ENCODE measurements around the gene ANKRD61. TPM values are rescaled to one million over a fixed set of nuclear protein-coding genes. Genes with fewer than 3 reads are reported as not detected.
"Not testable (repeated sequence)": the region's sequence is repeated elsewhere in the genome, so short reads cannot be mapped to it uniquely, and the experiment has no call there.

Gene ANKRD61
- total RNA-seq, 1 donor from 2014 or later = not detected

- no peak for TF ChIP-seq CTCF (IDR thresholded peaks at IDR 0.05)
- no peaks in the 10 kb centered on the region for H3K9me3 ChIP-seq
- intact Hi-C loops (cut with DNase I) = no loop called here
- no peak overlapping the region for H3K4me3 ChIP-seq
- no peaks in the 10 kb centered on the region for H3K27me3 ChIP-seq
- no peaks in the 10 kb centered on the region for H3K36me3 ChIP-seq
- H3K27ac ChIP-seq = no peak overlapping the region
- DNase-seq = peak; percentile 68
- H3K4me1 ChIP-seq = no peaks in the 10 kb centered on the region
- ATAC-seq = no peak
Measured at GRCh38 chr7:6074612-6075380, 43.6 kb downstream of the ANKRD61 start.

- H3K27me3 ChIP-seq = no peaks in the 10 kb centered on the region
- ATAC-seq = no peak
- no peaks in the 10 kb centered on the region for H3K9me3 ChIP-seq
- no peak overlapping the region for H3K27ac ChIP-seq
- no peaks in the 10 kb centered on the region for H3K36me3 ChIP-seq
- H3K4me1 ChIP-seq = peaks cover 9% of the 10 kb centered on the region
- no peak for DNase-seq
- H3K4me3 ChIP-seq = no peak overlapping the region
- intact Hi-C loops (cut with DNase I) = no loop called here
- no peak for TF ChIP-seq CTCF (IDR thresholded peaks at IDR 0.05)
Measured at GRCh38 chr7:6078548-6078947, 47.4 kb downstream of the ANKRD61 start.

- ATAC-seq; intact Hi-C loops (cut with DNase I); H3K4me1 ChIP-seq; H3K4me3 ChIP-seq; H3K27ac ChIP-seq; H3K36me3 ChIP-seq; H3K27me3 ChIP-seq; H3K9me3 ChIP-seq; DNase-seq: not testable (repeated sequence)
Measured at GRCh38 chr7:6083047-6083446, 51.9 kb downstream of the ANKRD61 start.

Other genes with a start within 250 kb of the ANKRD61 start
- gene RNF216, start 249.7 kb upstream of the ANKRD61 start, total RNA-seq = 32.1 TPM
- gene OCM, start 150.6 kb upstream of the ANKRD61 start, total RNA-seq = not detected
- 56.7 TPM for gene CCZ1, start 132.6 kb upstream of the ANKRD61 start, total RNA-seq
- gene RSPH10B, start 60.7 kb upstream of the ANKRD61 start, total RNA-seq = not detected
- gene PMS2, start 22.3 kb upstream of the ANKRD61 start, total RNA-seq = 12.5 TPM
- gene AIMP2, start 22.1 kb upstream of the ANKRD61 start, total RNA-seq = 20.3 TPM
- 77.2 TPM for gene EIF2AK1, start 27.8 kb downstream of the ANKRD61 start, total RNA-seq
- 9.9 TPM for gene USP42, start 73.6 kb downstream of the ANKRD61 start, total RNA-seq
- gene CYTH3, start 241.2 kb downstream of the ANKRD61 start, total RNA-seq = 27.5 TPM